T follicular helper cell (primary cell): ENCODE results near the gene RNF183.
A peak's percentile ranks its signal among the peaks of the same experiment; 100 is the strongest.

Experiments used
- DNase-seq: peaks from one replicate; pipeline ENCODE4 v3.0.0-alpha.2; 2020; ENCODE audit warnings: low read depth
- total RNA-seq, 2 experiments: gene quantifications; one replicate each; lab custom pipeline; 2026; lab: John Stamatoyannopoulos, UW

The RNF183 gene
- 0.18 to 0.26 reads per million in 2 experiments for total RNA-seq

- no peak for DNase-seq
Measured at GRCh38 chr9:113302792-113303418, at the start of gene RNF183. TSS of gene RNF183 (minus strand) at chr9:113303376. CDS start at chr9:113298184, 5,192 bp downstream.

GRCh38 chr9:113352411-113352810 is 49.2 kb upstream of the RNF183 start:
- no peak for DNase-seq

- no peak for DNase-seq
Measured at GRCh38 chr9:113352006-113352405, 48.8 kb upstream of the RNF183 start.

- DNase-seq: no peak
Measured at GRCh38 chr9:113350937-113351336, 47.8 kb upstream of the RNF183 start.

- DNase-seq: no peak
Measured at GRCh38 chr9:113350107-113350661, 47.0 kb upstream of the RNF183 start.

GRCh38 chr9:113349445-113350094 is 46.4 kb upstream of the RNF183 start, which contains the start of gene BSPRY:
TSS of gene BSPRY (plus strand) at chr9:113349541. CDS start at chr9:113349580, 39 bp downstream.
- DNase-seq: peak; percentile 14

GRCh38 chr9:113349066-113349444 is 45.9 kb upstream of the RNF183 start:
- DNase-seq: no peak

GRCh38 chr9:113348437-113348836 is 45.3 kb upstream of the RNF183 start:
- no peak for DNase-seq

GRCh38 chr9:113345671-113346070 is 42.5 kb upstream of the RNF183 start:
- DNase-seq: no peak

- no peak for DNase-seq
Measured at GRCh38 chr9:113345190-113345589, 42.0 kb upstream of the RNF183 start.

- DNase-seq: no peak
Measured at GRCh38 chr9:113343732-113344231, 40.6 kb upstream of the RNF183 start.

GRCh38 chr9:113341712-113342410 is 38.7 kb upstream of the RNF183 start:
- DNase-seq: no peak

- DNase-seq: peak; percentile 61
Measured at GRCh38 chr9:113340011-113340699, 37.0 kb upstream of the RNF183 start, which contains the start of gene WDR31. TSS of gene WDR31 (minus strand) at chr9:113340275. CDS start at chr9:113332022, 8,253 bp downstream.

GRCh38 chr9:113337714-113338113 is 34.5 kb upstream of the RNF183 start:
- DNase-seq: no peak

- no peak for DNase-seq
Measured at GRCh38 chr9:113331780-113332179, 28.6 kb upstream of the RNF183 start.

GRCh38 chr9:113328045-113328782 is 25.0 kb upstream of the RNF183 start:
- DNase-seq: no peak

GRCh38 chr9:113326230-113326629 is 23.1 kb upstream of the RNF183 start:
- no peak for DNase-seq

GRCh38 chr9:113322671-113323070 is 19.5 kb upstream of the RNF183 start:
- DNase-seq: no peak

GRCh38 chr9:113320051-113320450 is 16.9 kb upstream of the RNF183 start:
- DNase-seq: no peak

GRCh38 chr9:113319054-113319453 is 15.9 kb upstream of the RNF183 start:
- DNase-seq: no peak

- no peak for DNase-seq
Measured at GRCh38 chr9:113317777-113318176, 14.6 kb upstream of the RNF183 start.
